Esophagus muscularis mucosa (tissue), 4 donors: Measurements from ENCODE around the gene CISD2.
A peak's percentile ranks its signal among the peaks of the same experiment; 100 is the strongest.

ENCODE experiments used
- CTCF ChIP-seq, 3 experiments: fragments of 200-600 bp in 2 of 3; fragments of 450-650 bp in 1 of 3; sonication (generic) in 2 of 3; IDR thresholded peaks; one replicate each; pipeline ENCODE4 v1.5.1; 2017 to 2019; ENCODE audit warnings: antibody characterized with exemption in 3 of 3, mild to moderate bottlenecking in 2 of 3, moderate library complexity in 1 of 3
- EP300 ChIP-seq: sonication (generic); formaldehyde crosslinking; IDR thresholded peaks from one replicate; pipeline ENCODE4 v1.6.1; 2017; ENCODE audit warnings: antibody characterized with exemption
- POLR2A ChIP-seq: fragments of 450-650 bp; IDR thresholded peaks from one replicate; pipeline ENCODE4 v1.6.1; 2017; ENCODE audit warnings: antibody characterized with exemption, moderate library complexity, mild to moderate bottlenecking, low read depth

GRCh38 chr4:102826105-102826889 lies 42.5 kb upstream of the CISD2 start:
- TF ChIP-seq POLR2A, result peak; percentile 8
- peak; percentile 2 for TF ChIP-seq EP300
- no peak for TF ChIP-seq CTCF (IDR thresholded peaks at IDR 0.05)
